H1 (cell line): ENCODE data around the gene JMJD7. TPM values are rescaled to one million over a fixed set of nuclear protein-coding genes. Genes with fewer than 3 reads are reported as not detected.

Experiments
- CBX5 ChIP-seq: fragments of 300-800, 300-1000 bp; sonication (generic); IDR thresholded peaks from 2 replicates; pipeline ENCODE4 v1.7.1; 2016; ENCODE audit warnings: antibody characterized with exemption, low read length, low read depth
- KDM1A ChIP-seq: fragments of 200-600, 300-600 bp; sonication (generic); IDR thresholded peaks from 2 replicates; pipeline ENCODE4 v1.7.1; 2016; ENCODE audit warnings: mild to moderate bottlenecking, low read length, borderline replicate concordance
- polyA plus RNA-seq, 7 experiments: library from polyadenylated mRNA; depleted of rRNA in 3 of 7; stranded (reverse) in 5 of 7; unstranded in 2 of 7; fragments of >200 nt in 5 of 7; fragments of 200-250 nt in 2 of 7; gene quantifications; 1 replicate in 5 of 7; 2 replicates in 1 of 7; 4 replicates in 1 of 7; pipeline versions ENCODE4 v1.2.1 to v1.2.3, GENCODE V29; 2011 to 2013; ENCODE audit warnings: missing spikeins in 2 of 7, mixed read lengths in 2 of 7
- total RNA-seq: library from RNA; stranded (reverse); fragmentation: NEBNext Ultra II Directional; extraction: Animal tissue kit (Norgen Biotek cat#: 25700); gene quantifications from 2 replicates; pipeline ENCODE4 v1.2.1, GENCODE V29; 2021
- TF ChIP-seq, protein P1 (sequence below): IDR thresholded peaks from 2 replicates; pipeline ENCODE4 v1.6.1; 2012; ENCODE audit warnings: low read length, inconsistent platforms

The JMJD7 gene
- total and polyA plus RNA-seq, 2 of the 8 experiments (the other 6 are each of a cell fraction or from before 2014, with no cell fraction given) = 15.0 to 20.0 TPM

DNA sequence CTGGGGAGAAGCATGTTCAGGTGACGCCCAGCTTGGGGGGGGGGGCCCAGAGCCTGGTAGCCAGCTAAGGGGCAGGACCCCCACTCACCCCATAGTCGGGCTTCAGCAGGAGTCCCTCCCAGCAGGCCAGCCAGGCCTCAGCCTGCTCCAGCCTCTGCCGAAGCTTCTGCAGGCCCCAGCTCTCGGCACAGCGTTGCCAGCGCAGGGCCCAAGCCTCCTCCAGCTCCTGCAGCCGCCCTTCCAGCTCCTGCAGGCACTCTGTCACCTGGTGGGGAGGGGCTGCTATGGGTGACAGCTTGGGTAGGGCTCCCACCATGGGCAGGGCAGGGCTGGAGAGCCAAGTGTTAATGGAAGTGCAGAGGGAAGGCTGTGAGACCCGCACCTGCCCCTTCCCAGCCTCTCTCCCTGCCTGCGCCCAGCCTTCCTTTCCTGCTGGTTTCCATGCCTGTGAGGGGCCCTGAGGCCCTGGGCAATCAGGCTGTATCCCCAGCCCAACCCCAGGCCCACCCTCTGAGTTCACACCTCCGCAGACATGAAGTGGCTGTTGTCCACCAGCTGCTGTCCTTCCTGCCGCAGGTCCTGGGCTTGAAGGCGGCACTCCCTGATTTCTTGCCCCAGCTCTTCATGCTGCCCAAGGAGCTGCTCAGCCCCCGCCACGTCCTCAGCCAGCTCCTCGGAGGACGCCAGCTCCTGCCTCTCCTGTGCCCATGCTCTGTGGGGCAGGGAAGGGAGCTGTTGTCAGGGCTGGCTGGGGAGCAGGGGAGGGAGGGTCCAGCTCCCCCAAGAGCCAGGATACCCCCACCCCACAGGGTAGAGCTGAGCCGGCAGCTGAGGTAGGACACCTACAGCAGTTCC is 25.1 kb downstream of the JMJD7 start (continued):
- no peak for TF ChIP-seq CBX5
- TF ChIP-seq, protein P1, sequence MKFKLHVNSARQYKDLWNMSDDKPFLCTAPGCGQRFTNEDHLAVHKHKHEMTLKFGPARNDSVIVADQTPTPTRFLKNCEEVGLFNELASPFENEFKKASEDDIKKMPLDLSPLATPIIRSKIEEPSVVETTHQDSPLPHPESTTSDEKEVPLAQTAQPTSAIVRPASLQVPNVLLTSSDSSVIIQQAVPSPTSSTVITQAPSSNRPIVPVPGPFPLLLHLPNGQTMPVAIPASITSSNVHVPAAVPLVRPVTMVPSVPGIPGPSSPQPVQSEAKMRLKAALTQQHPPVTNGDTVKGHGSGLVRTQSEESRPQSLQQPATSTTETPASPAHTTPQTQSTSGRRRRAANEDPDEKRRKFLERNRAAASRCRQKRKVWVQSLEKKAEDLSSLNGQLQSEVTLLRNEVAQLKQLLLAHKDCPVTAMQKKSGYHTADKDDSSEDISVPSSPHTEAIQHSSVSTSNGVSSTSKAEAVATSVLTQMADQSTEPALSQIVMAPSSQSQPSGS = no peak
- no peak for TF ChIP-seq KDM1A
